Neural cell (in vitro differentiated cells): ENCODE results near the gene HSPB6. TPM values are rescaled to one million over a fixed set of nuclear protein-coding genes. Genes with fewer than 3 reads are reported as not detected.

Source experiments
- H2AFZ ChIP-seq: fragments of 200-600, 300-800 bp; sonication (generic), shearing (Covaris generic); 2 replicates; pipeline ENCODE4 v1.6.0; 2014; ENCODE audit warnings: low read depth, mild to moderate bottlenecking, antibody characterized with exemption, low read length, moderate library complexity
- H3F3A ChIP-seq: fragments of 200-600 bp; shearing (Covaris generic); 2 replicates; pipeline ENCODE4 v1.6.1; 2016; ENCODE audit warnings: mild to moderate bottlenecking, moderate library complexity, mixed read lengths, antibody characterized with exemption, low read length; ENCODE audit not compliant: insufficient read depth, poor library complexity, severe bottlenecking
- H3K27ac ChIP-seq: fragments of 200-600, 300-800 bp; sonication (generic), shearing (Covaris generic); 2 replicates; pipeline ENCODE4 v1.5.1; 2014; ENCODE audit warnings: mild to moderate bottlenecking, low read length, moderate library complexity
- H3K27me3 ChIP-seq: fragments of 300-800, 200-600 bp; sonication (generic), shearing (Covaris generic); 2 replicates; pipeline ENCODE4 v1.6.0; 2014; ENCODE audit warnings: mild to moderate bottlenecking, low read depth, low read length, moderate library complexity; ENCODE audit not compliant: insufficient read depth
- H3K36me3 ChIP-seq: fragments of 300-800, 200-600 bp; sonication (generic), shearing (Covaris generic); 2 replicates; pipeline ENCODE4 v1.5.1; 2014; ENCODE audit warnings: mild to moderate bottlenecking, antibody characterized with exemption, low read length, moderate library complexity; ENCODE audit not compliant: insufficient read depth
- H3K4me2 ChIP-seq: fragments of 300-800, 200-600 bp; sonication (generic), shearing (Covaris generic); 2 replicates; pipeline ENCODE4 v1.6.0; 2014; ENCODE audit warnings: mild to moderate bottlenecking, low read length
- H3K4me3 ChIP-seq: fragments of 300-800, 200-600 bp; sonication (generic), shearing (Covaris generic); 2 replicates; pipeline ENCODE4 v1.5.1; 2014; ENCODE audit warnings: mild to moderate bottlenecking, low read length, moderate library complexity
- H3K79me2 ChIP-seq: fragments of 200-600 bp; shearing (Covaris generic); replicated peaks from 2 replicates; pipeline ENCODE4 v1.6.0; 2014; ENCODE audit warnings: mild to moderate bottlenecking, low read length, moderate library complexity; ENCODE audit not compliant: insufficient read depth
- H3K9ac ChIP-seq: fragments of 300-800, 200-600 bp; sonication (generic), shearing (Covaris generic); 2 replicates; pipeline ENCODE4 v1.6.1; 2016; ENCODE audit warnings: mild to moderate bottlenecking, low read length, mixed read lengths
- H3K9me2 ChIP-seq: fragments of 200-600 bp; shearing (Covaris generic); 2 replicates; pipeline ENCODE4 v1.6.1; 2016; ENCODE audit warnings: mild to moderate bottlenecking, low read length, mixed read lengths; ENCODE audit not compliant: insufficient read depth
- H3K9me3 ChIP-seq: fragments of 200-600, 300-800 bp; sonication (generic), shearing (Covaris generic); 2 replicates; pipeline ENCODE4 v1.6.1; 2016; ENCODE audit warnings: mild to moderate bottlenecking, mixed run types, low read length, moderate library complexity, mixed read lengths
- H4K20me1 ChIP-seq: fragments of 200-600 bp; shearing (Covaris generic); 2 replicates; pipeline ENCODE4 v1.6.1; 2016; ENCODE audit warnings: mild to moderate bottlenecking, mixed run types; ENCODE audit not compliant: insufficient read depth
- CTCF ChIP-seq: fragments of 450-650 bp; IDR thresholded peaks from 2 replicates; pipeline ENCODE4 v1.5.1; 2014; ENCODE audit warnings: antibody characterized with exemption, mild to moderate bottlenecking, moderate library complexity; ENCODE audit not compliant: poor library complexity, severe bottlenecking
- EP300 ChIP-seq: fragments of 450-650 bp; conservative IDR thresholded peaks from 2 replicates; pipeline ENCODE4 v1.6.1; 2014; ENCODE audit warnings: antibody characterized with exemption, mild to moderate bottlenecking, moderate library complexity; ENCODE audit not compliant: poor library complexity, severe bottlenecking
- EZH2 ChIP-seq: fragments of 200-600, 300-800 bp; shearing (Covaris generic), sonication (generic); IDR thresholded peaks from 2 replicates; pipeline ENCODE4 v1.6.1; 2014; ENCODE audit warnings: antibody characterized with exemption, low read length, borderline replicate concordance, mild to moderate bottlenecking; ENCODE audit not compliant: insufficient read depth, poor library complexity, severe bottlenecking
- MXI1 ChIP-seq: fragments of 450-650 bp; conservative IDR thresholded peaks from 2 replicates; pipeline ENCODE4 v1.6.1; 2014; ENCODE audit warnings: antibody characterized with exemption, mild to moderate bottlenecking; ENCODE audit not compliant: poor library complexity, severe bottlenecking
- POLR2AphosphoS5 ChIP-seq: IDR thresholded peaks from 2 replicates; pipeline ENCODE4 v1.6.1; 2012
- RAD21 ChIP-seq: fragments of 450-650 bp; conservative IDR thresholded peaks from 2 replicates; pipeline ENCODE4 v1.6.1; 2014; ENCODE audit warnings: antibody characterized with exemption, mild to moderate bottlenecking, moderate library complexity
- REST ChIP-seq: IDR thresholded peaks from 2 replicates; pipeline ENCODE4 v1.6.1; 2012; ENCODE audit warnings: borderline replicate concordance
- SMC3 ChIP-seq: fragments of 450-650 bp; conservative IDR thresholded peaks from 2 replicates; pipeline ENCODE4 v1.6.1; 2014; ENCODE audit warnings: antibody characterized with exemption, mild to moderate bottlenecking, moderate library complexity; ENCODE audit not compliant: poor library complexity
- TAF1 ChIP-seq: IDR thresholded peaks from 2 replicates; pipeline ENCODE4 v1.6.1; 2012; ENCODE audit warnings: low read depth
- polyA plus RNA-seq: library from polyadenylated mRNA; depleted of rRNA; stranded (reverse); fragments of >200 nt; gene quantifications from 2 replicates; pipeline ENCODE4 v1.2.3, GENCODE V29; 2014

HSPB6 gene
- polyA plus RNA-seq, 1 donor from 2014 or later = not detected

- Histone ChIP-seq H3K36me3 (no peaks in the 10 kb centered on the region), H2AFZ (no peak overlapping the region), H3K27ac (no peak overlapping the region), H3F3A (no peaks in the 10 kb centered on the region), H3K9ac (no peak overlapping the region), H3K4me3 (no peak overlapping the region), H3K9me2 (no peaks in the 10 kb centered on the region), H3K27me3 (no peaks in the 10 kb centered on the region), H4K20me1 (no peaks in the 10 kb centered on the region), H3K9me3 (no peaks in the 10 kb centered on the region), H3K79me2 (no peaks in the 10 kb centered on the region), H3K4me2 (no peak overlapping the region)
- no peak for TF ChIP-seq MXI1
- no peak for TF ChIP-seq EP300
- TF ChIP-seq SMC3 = no peak
- no peak for TF ChIP-seq RAD21
- TF ChIP-seq POLR2AphosphoS5 = no peak
- no peak for TF ChIP-seq REST
- no peak for TF ChIP-seq EZH2
Measured at GRCh38 chr19:35783469-35784434, 26.9 kb upstream of the HSPB6 start.

- Histone ChIP-seq H3K27me3 (no peaks in the 10 kb centered on the region), H3K4me3 (no peak overlapping the region), H3K9ac (no peak overlapping the region), H3K4me2 (no peak overlapping the region), H3K9me3 (no peaks in the 10 kb centered on the region), H3K9me2 (no peaks in the 10 kb centered on the region), H3K79me2 (peaks cover 6% of the 10 kb centered on the region), H4K20me1 (no peaks in the 10 kb centered on the region), H2AFZ (no peak overlapping the region), H3K27ac (no peak overlapping the region), H3K36me3 (no peaks in the 10 kb centered on the region), H3F3A (no peaks in the 10 kb centered on the region)
- TF ChIP-seq POLR2AphosphoS5 (no peak), EZH2 (no peak), MXI1 (no peak), SMC3 (no peak), REST (no peak), CTCF (no peak), TAF1 (no peak), RAD21 (no peak), EP300 (no peak)
Measured at GRCh38 chr19:35782589-35782988, 25.8 kb upstream of the HSPB6 start.
